GM12873 (cell line): Measurements from ENCODE around the gene STAC3.

Experiments used
- CTCF ChIP-seq: IDR thresholded peaks from 2 replicates; pipeline ENCODE4 v1.5.1; 2012; ENCODE audit warnings: low read depth, mild to moderate bottlenecking, moderate library complexity, low read length, control low read depth; ENCODE audit not compliant: insufficient read depth; ENCODE audit errors: missing control alignments

Gene STAC3

GRCh38 chr12:57273516-57273915, 22.5 kb upstream of the STAC3 start:
- no peak for TF ChIP-seq CTCF

GRCh38 chr12:57272337-57273151, 21.6 kb upstream of the STAC3 start:
- no peak for TF ChIP-seq CTCF

- TF ChIP-seq CTCF = no peak
Observed at GRCh38 chr12:57270966-57271470, 20.0 kb upstream of the STAC3 start.

GRCh38 chr12:57268264-57268663, 17.3 kb upstream of the STAC3 start:
- no peak for TF ChIP-seq CTCF

GRCh38 chr12:57266681-57267080, 15.7 kb upstream of the STAC3 start:
- TF ChIP-seq CTCF = no peak

GRCh38 chr12:57263096-57263495, 12.1 kb upstream of the STAC3 start:
- no peak for TF ChIP-seq CTCF

GRCh38 chr12:57262126-57262822, 11.3 kb upstream of the STAC3 start:
- TF ChIP-seq CTCF = no peak
